Peyer's patch (tissue), 4 donors: ENCODE data around the gene HLCS. TPM values are rescaled to one million over a fixed set of nuclear protein-coding genes. Genes with fewer than 3 reads are reported as not detected.

Experiments
- DNase-seq, 3 donors: peaks; one replicate each; pipeline ENCODE4 v3.0.0-alpha.2; 2017 to 2019
- H3K27ac ChIP-seq, 4 donors: fragments of 200-600 bp; sonication (generic); one replicate each; pipeline ENCODE4 v1.5.1; 2016 to 2019
- H3K27me3 ChIP-seq, 2 donors: fragments of 200-600 bp; sonication (generic); one replicate each; pipeline ENCODE4 v1.5.1; 2019
- H3K36me3 ChIP-seq, 3 donors: fragments of 200-600 bp; sonication (generic); one replicate each; pipeline ENCODE4 v1.5.1; 2016 to 2019
- H3K4me1 ChIP-seq, 4 donors: fragments of 200-600 bp; sonication (generic); one replicate each; pipeline ENCODE4 v1.5.1; 2016 to 2019
- H3K4me3 ChIP-seq, 4 donors: fragments of 200-600 bp; sonication (generic); 1 replicate in 3 of 4; 2 replicates in 1 of 4; pipeline ENCODE4 v1.5.1; 2016 to 2019; ENCODE audit warnings: mild to moderate bottlenecking in 1 of 4
- H3K9me3 ChIP-seq, 4 donors: fragments of 200-600 bp; sonication (generic); one replicate each; pipeline ENCODE4 v1.5.1; 2016 to 2019; ENCODE audit warnings: mild to moderate bottlenecking in 1 of 4
- POLR2A ChIP-seq, 2 donors: fragments of 450-650 bp; IDR thresholded peaks; one replicate each; pipeline ENCODE4 v1.5.1; 2017; ENCODE audit warnings: antibody characterized with exemption in 2 of 2, mild to moderate bottlenecking in 2 of 2, moderate library complexity in 2 of 2
- total RNA-seq, 4 donors: library from RNA; depleted of rRNA; stranded (reverse); fragments of >200 nt; gene quantifications; one replicate each; pipeline ENCODE4 v1.1.0, GENCODE V29; 2016
- TF ChIP-seq, protein P1 (sequence below), 6 experiments: fragments of 450-650 bp in 4 of 6; fragments of 200-600 bp in 2 of 6; sonication (generic) in 1 of 6; IDR thresholded peaks; one replicate each; pipeline ENCODE4 v1.5.1; 2017 to 2019; ENCODE audit warnings: antibody characterized with exemption in 6 of 6, mild to moderate bottlenecking in 3 of 6, moderate library complexity in 1 of 6

The HLCS gene
- total RNA-seq, 4 donors from 2014 or later, result 14.9 to 27.9 (median 24.3) TPM

DNA sequence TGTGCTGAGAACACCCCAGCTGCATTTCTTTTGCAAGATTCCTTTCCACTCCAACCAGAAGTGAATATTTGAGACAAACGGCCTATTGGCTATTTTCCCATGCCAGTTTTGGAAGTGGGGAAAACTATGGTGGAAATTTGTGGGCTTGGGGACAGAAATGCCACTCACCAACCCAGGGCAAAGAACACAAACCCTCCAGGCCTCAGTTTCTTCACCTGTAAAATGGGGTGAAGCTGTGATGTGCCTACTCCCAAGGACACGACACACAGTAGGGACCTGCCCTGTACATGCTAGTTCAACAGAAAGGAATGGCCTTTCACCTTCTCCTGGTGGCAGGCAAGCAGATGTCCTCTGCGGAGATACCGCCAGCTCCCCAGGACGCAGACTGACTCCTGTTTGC lies 221.0 kb downstream of the HLCS start:
- Histone ChIP-seq H3K27me3 (peaks cover 0 to 7% of the 10 kb centered on the region in 2 donors), H3K36me3 (no peaks in the 10 kb centered on the region), H3K9me3 (no peaks in the 10 kb centered on the region), H3K4me1 (peaks cover 0 to 16% (median 0%) of the 10 kb centered on the region in 4 donors), H3K27ac (no peak overlapping the region), H3K4me3 (no peak overlapping the region)
- DNase-seq, result no peak
- TF ChIP-seq, protein P1, sequence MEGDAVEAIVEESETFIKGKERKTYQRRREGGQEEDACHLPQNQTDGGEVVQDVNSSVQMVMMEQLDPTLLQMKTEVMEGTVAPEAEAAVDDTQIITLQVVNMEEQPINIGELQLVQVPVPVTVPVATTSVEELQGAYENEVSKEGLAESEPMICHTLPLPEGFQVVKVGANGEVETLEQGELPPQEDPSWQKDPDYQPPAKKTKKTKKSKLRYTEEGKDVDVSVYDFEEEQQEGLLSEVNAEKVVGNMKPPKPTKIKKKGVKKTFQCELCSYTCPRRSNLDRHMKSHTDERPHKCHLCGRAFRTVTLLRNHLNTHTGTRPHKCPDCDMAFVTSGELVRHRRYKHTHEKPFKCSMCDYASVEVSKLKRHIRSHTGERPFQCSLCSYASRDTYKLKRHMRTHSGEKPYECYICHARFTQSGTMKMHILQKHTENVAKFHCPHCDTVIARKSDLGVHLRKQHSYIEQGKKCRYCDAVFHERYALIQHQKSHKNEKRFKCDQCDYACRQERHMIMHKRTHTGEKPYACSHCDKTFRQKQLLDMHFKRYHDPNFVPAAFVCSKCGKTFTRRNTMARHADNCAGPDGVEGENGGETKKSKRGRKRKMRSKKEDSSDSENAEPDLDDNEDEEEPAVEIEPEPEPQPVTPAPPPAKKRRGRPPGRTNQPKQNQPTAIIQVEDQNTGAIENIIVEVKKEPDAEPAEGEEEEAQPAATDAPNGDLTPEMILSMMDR (IDR thresholded peaks at IDR 0.05), result no peak
- TF ChIP-seq POLR2A (IDR thresholded peaks at IDR 0.05), result no peak

DNA sequence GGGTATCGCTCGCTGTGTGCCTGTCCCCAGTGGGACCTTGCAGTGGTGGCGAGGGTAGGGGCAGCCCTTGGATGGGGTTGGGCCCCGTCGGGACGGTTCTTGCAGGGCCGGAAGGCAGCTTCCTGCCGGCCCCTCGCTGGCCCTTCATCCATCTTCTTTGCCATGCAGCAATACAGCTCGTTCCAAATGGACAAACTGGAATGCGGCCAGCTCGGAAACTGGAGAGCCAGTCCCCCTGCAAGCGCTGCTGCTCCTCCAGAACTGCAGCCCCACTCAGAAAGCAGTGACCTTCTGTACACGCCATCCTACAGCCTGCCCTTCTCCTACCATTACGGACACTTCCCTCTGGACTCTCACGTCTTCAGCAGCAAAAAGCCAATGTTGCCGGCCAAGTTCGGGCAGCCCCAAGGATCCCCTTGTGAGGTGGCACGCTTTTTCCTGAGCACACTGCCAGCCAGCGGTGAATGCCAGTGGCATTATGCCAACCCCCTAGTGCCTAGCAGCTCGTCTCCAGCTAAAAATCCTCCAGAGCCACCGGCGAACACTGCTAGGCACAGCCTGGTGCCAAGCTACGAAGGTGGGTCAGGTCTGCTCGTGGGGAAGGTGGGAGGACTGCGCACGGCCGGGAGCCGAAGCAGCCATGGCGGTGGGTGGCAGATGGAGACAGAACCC lies 221.8 kb downstream of the HLCS start:
- Histone ChIP-seq H3K27me3 (peaks cover 0 to 7% of the 10 kb centered on the region in 2 donors), H3K4me1 (peaks cover 0 to 16% (median 0%) of the 10 kb centered on the region in 4 donors), H3K36me3 (no peaks in the 10 kb centered on the region), H3K9me3 (no peaks in the 10 kb centered on the region), H3K27ac (no peak overlapping the region), H3K4me3 (no peak overlapping the region)
- TF ChIP-seq, protein P1 (IDR thresholded peaks at IDR 0.05), result no peak
- DNase-seq, result no peak

DNA sequence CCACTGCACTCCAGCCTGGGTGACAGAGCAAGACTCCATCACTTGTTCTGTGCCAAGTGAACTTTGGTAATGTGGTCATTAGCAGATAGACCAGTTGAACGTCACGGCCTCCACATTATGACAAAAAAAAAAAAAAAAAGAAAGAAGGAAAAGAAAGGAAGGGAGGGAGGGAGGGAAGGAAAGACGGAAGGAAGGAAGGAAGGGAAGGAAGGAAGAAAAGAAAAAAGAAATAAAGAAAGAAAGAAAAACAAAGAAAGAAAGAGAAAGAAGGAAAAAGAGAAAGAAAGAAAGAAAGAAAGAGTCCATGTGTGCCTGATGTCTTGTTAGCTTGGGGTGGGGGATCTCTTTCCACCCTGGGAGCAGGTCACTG lies 222.3 kb downstream of the HLCS start:
- Histone ChIP-seq H3K4me3 (no peak overlapping the region), H3K27me3 (peaks cover 0 to 7% of the 10 kb centered on the region in 2 donors), H3K9me3 (no peaks in the 10 kb centered on the region), H3K27ac (no peak overlapping the region), H3K36me3 (no peaks in the 10 kb centered on the region), H3K4me1 (peaks cover 0 to 16% (median 0%) of the 10 kb centered on the region in 4 donors)
- TF ChIP-seq, protein P1 (IDR thresholded peaks at IDR 0.05), result no peak
- TF ChIP-seq POLR2A (IDR thresholded peaks at IDR 0.05), result no peak
- no peak for DNase-seq

DNA sequence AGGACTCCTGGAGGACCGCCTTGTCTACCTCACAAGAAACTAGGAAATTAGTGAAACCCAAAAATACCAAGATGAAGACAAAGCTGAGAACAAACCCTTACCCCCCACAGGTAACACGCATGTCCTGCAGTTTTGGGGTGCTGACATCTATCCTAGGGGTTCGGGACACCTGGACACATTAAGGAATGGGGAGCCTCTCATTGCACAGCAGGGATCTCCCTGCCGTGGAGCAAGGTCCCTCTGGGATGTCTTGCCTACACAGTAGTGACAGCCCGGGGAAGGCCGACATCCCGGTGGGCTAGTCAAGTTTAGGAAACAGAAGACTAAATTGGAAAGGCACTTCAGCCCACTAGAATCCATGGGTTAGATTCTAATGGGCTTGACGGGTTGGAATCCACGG lies 223.0 kb downstream of the HLCS start:
- DNase-seq, result no peak
- Histone ChIP-seq H3K27me3 (peaks cover 0 to 7% of the 10 kb centered on the region in 2 donors), H3K4me3 (no peak overlapping the region), H3K27ac (no peak overlapping the region), H3K4me1 (peaks cover 0 to 16% (median 0%) of the 10 kb centered on the region in 4 donors), H3K9me3 (no peaks in the 10 kb centered on the region), H3K36me3 (no peaks in the 10 kb centered on the region)
- TF ChIP-seq, protein P1 (IDR thresholded peaks at IDR 0.05), result no peak
- no peak for TF ChIP-seq POLR2A (IDR thresholded peaks at IDR 0.05)

- no peak for TF ChIP-seq POLR2A (IDR thresholded peaks at IDR 0.05)
- TF ChIP-seq, protein P1 (IDR thresholded peaks at IDR 0.05), result no peak
- H3K27me3 ChIP-seq, result peaks cover 0 to 4% of the 10 kb centered on the region in 2 donors
These were observed 223.5 kb downstream of the HLCS start for GRCh38 chr21:36743008-36743407.

More at GRCh38 chr21:36743008-36743407, 223.5 kb downstream of the HLCS start:
- H3K27ac ChIP-seq, result no peak overlapping the region
- no peaks in the 10 kb centered on the region for H3K9me3 ChIP-seq
- no peak for DNase-seq
- H3K4me1 ChIP-seq, result peaks cover 0 to 13% (median 0%) of the 10 kb centered on the region in 4 donors
- no peak overlapping the region for H3K4me3 ChIP-seq
- H3K36me3 ChIP-seq, result no peaks in the 10 kb centered on the region
